Esophagus squamous epithelium (tissue), 5 donors: ENCODE measurements around the gene XPA. TPM values are rescaled to one million over a fixed set of nuclear protein-coding genes. Genes with fewer than 3 reads are reported as not detected.

Experiments used
- DNase-seq: peaks from one replicate; lab custom pipeline; 2025; lab: John Stamatoyannopoulos, UW
- H3K27ac ChIP-seq, 4 donors: fragments of 200-600 bp; sonication (generic); one replicate each; pipeline ENCODE4 v1.5.1; 2016 to 2019; ENCODE audit warnings: mild to moderate bottlenecking in 1 of 4
- H3K27me3 ChIP-seq, 4 donors: fragments of 200-600 bp; sonication (generic); 1 replicate in 3 of 4; 2 replicates in 1 of 4; pipeline versions ENCODE4 v1.5.1 to v1.6.0; 2017 to 2021; ENCODE audit warnings: antibody characterized with exemption in 1 of 4
- H3K36me3 ChIP-seq, 3 donors: fragments of 200-600 bp; sonication (generic); one replicate each; pipeline ENCODE4 v1.5.1; 2016 to 2019
- H3K4me1 ChIP-seq, 3 donors: fragments of 200-600 bp; sonication (generic); one replicate each; pipeline ENCODE4 v1.5.1; 2017 to 2019
- H3K4me3 ChIP-seq, 4 donors: fragments of 200-600 bp; sonication (generic); 1 replicate in 3 of 4; 2 replicates in 1 of 4; pipeline ENCODE4 v1.5.1; 2016 to 2019; ENCODE audit warnings: mild to moderate bottlenecking in 2 of 4, moderate library complexity in 1 of 4
- H3K9me3 ChIP-seq, 3 donors: fragments of 200-600 bp; sonication (generic); one replicate each; pipeline ENCODE4 v1.5.1; 2016 to 2019
- POLR2A ChIP-seq, 4 donors: fragments of 450-650 bp; IDR thresholded peaks; one replicate each; pipeline ENCODE4 v1.6.1; 2017; ENCODE audit warnings: antibody characterized with exemption in 4 of 4, mild to moderate bottlenecking in 4 of 4, moderate library complexity in 3 of 4
- WGBS, 2 donors: methylation state at CpG; one replicate each; pipeline ENCODE4 v1.1.5; 2018; 5-methylcytosine and 5-hydroxymethylcytosine counted together
- intact Hi-C: fragments of 100-400 bp; cut with DNase I; formaldehyde crosslinking; loops from one replicate; pipeline ENCODE4 v1.15.0; 2022
- total RNA-seq, 4 donors: library from RNA; depleted of rRNA; stranded (reverse); fragments of >200 nt; gene quantifications; one replicate each; pipeline ENCODE4 v1.1.0, GENCODE V29; 2016
- TF ChIP-seq, protein P1 (sequence below), 6 experiments: fragments of 450-650 bp in 4 of 6; fragments of 200-600 bp in 2 of 6; sonication (generic) in 2 of 6; IDR thresholded peaks; one replicate each; pipeline ENCODE4 v1.5.1; 2016 to 2019; ENCODE audit warnings: antibody characterized with exemption in 6 of 6, mild to moderate bottlenecking in 4 of 6, moderate library complexity in 4 of 6
- donor health status: DM: yes; HTN: yes; CAD: no.

The XPA gene
- total RNA-seq, 4 donors from 2014 or later: 8.5 to 14.5 (median 10.3) TPM

DNA sequence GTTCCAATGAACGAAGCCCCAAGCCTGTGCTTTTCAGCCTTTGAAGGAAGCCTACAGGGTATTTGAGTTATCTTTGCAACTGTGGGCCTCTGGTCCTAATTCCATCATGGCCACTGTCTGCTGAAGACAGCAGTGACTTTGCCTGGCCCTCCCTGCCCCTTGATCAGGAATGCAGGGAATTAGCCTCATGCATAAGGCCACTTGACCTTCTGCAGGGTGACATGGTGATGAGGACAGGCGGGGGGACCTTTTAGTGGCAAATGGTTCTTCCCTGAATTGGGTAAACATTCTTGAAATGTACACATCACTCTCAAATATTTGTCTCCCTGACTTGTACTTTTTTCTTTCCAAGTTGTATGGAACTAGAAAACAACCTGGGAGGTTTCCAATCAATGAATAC is 25.2 kb upstream of the XPA start:
- intact Hi-C loops: no loop called here
- no peak for DNase-seq
- TF ChIP-seq POLR2A (IDR thresholded peaks at IDR 0.05): no peak
- TF ChIP-seq, protein P1, sequence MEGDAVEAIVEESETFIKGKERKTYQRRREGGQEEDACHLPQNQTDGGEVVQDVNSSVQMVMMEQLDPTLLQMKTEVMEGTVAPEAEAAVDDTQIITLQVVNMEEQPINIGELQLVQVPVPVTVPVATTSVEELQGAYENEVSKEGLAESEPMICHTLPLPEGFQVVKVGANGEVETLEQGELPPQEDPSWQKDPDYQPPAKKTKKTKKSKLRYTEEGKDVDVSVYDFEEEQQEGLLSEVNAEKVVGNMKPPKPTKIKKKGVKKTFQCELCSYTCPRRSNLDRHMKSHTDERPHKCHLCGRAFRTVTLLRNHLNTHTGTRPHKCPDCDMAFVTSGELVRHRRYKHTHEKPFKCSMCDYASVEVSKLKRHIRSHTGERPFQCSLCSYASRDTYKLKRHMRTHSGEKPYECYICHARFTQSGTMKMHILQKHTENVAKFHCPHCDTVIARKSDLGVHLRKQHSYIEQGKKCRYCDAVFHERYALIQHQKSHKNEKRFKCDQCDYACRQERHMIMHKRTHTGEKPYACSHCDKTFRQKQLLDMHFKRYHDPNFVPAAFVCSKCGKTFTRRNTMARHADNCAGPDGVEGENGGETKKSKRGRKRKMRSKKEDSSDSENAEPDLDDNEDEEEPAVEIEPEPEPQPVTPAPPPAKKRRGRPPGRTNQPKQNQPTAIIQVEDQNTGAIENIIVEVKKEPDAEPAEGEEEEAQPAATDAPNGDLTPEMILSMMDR (IDR thresholded peaks at IDR 0.05): no peak
- no peak overlapping the region for H3K4me3 ChIP-seq
- no peaks in the 10 kb centered on the region for H3K9me3 ChIP-seq
- no peaks in the 10 kb centered on the region for H3K36me3 ChIP-seq
- no peak overlapping the region for H3K27ac ChIP-seq
- 44 to 46% methylated on average over 2 of the region's 2 CpGs for WGBS, 2 donors
- H3K27me3 ChIP-seq: peaks cover 0 to 9% (median 0%) of the 10 kb centered on the region in 4 donors
- no peaks in the 10 kb centered on the region for H3K4me1 ChIP-seq

DNA sequence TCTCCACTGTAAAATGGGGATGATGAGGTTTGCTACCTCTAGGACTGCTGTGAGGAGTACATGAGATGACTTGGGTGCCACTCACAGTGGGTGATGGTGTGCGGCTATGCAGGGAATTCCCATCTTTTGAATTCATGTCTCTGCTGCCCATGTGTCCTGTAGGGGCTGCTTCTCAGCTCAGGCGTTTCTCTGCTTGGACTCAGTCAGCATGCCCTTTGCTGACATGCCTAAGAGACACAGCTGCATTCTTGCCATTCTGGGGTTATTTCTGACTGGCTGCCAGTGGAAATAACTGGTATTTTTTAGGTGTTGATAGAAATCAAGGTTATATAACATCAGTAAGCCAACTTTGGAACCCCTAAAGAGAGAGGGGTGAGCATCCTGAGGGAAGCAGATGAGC is 24.3 kb upstream of the XPA start:
- Histone ChIP-seq H3K9me3 (no peaks in the 10 kb centered on the region), H3K27ac (no peak overlapping the region), H3K36me3 (no peaks in the 10 kb centered on the region), H3K4me1 (no peaks in the 10 kb centered on the region), H3K27me3 (peaks cover 0 to 9% (median 0%) of the 10 kb centered on the region in 4 donors), H3K4me3 (no peak overlapping the region)
- no CpG with 5 or more reads among the region's 2 CpGs for WGBS, 2 donors
- TF ChIP-seq, protein P1 (IDR thresholded peaks at IDR 0.05): no peak
- TF ChIP-seq POLR2A (IDR thresholded peaks at IDR 0.05): no peak
- DNase-seq: no peak
- intact Hi-C loops: no loop called here

GRCh38 chr9:97717866-97718265 is 20.7 kb upstream of the XPA start:
- TF ChIP-seq, protein P1 (IDR thresholded peaks at IDR 0.05): no peak
- no peak for TF ChIP-seq POLR2A (IDR thresholded peaks at IDR 0.05)
- no peak for DNase-seq
- Histone ChIP-seq H3K4me3 (no peak overlapping the region), H3K27ac (no peak overlapping the region), H3K4me1 (peaks cover 0 to 13% (median 0%) of the 10 kb centered on the region in 3 donors), H3K36me3 (no peaks in the 10 kb centered on the region), H3K27me3 (peaks cover 0 to 3% (median 0%) of the 10 kb centered on the region in 4 donors), H3K9me3 (no peaks in the 10 kb centered on the region)
- 56 to 63% methylated on average over 3 of the region's 3 CpGs for WGBS, 2 donors
- intact Hi-C loops: no loop called here

- peaks cover 0 to 24% (median 0%) of the 10 kb centered on the region in 3 donors for H3K4me1 ChIP-seq
- no peak overlapping the region for H3K4me3 ChIP-seq
- H3K9me3 ChIP-seq: no peaks in the 10 kb centered on the region
- no peaks in the 10 kb centered on the region for H3K36me3 ChIP-seq
- no peak for DNase-seq
- peaks cover 0 to 21% (median 0%) of the 10 kb centered on the region in 4 donors for H3K27me3 ChIP-seq
- H3K27ac ChIP-seq: peak overlapping the region in 1 of 4 donors; percentile 36
- 18 to 29% methylated on average over 3 of the region's 3 CpGs for WGBS, 2 donors
- no peak for TF ChIP-seq POLR2A (IDR thresholded peaks at IDR 0.05)
- TF ChIP-seq, protein P1 (IDR thresholded peaks at IDR 0.05): no peak
- intact Hi-C loops: loop anchor here (5.0 kb wide), 1 partner anchor 188 kb away; no protein-coding TSS in a partner anchor
Measured at GRCh38 chr9:97714435-97714834, 17.3 kb upstream of the XPA start.

DNA sequence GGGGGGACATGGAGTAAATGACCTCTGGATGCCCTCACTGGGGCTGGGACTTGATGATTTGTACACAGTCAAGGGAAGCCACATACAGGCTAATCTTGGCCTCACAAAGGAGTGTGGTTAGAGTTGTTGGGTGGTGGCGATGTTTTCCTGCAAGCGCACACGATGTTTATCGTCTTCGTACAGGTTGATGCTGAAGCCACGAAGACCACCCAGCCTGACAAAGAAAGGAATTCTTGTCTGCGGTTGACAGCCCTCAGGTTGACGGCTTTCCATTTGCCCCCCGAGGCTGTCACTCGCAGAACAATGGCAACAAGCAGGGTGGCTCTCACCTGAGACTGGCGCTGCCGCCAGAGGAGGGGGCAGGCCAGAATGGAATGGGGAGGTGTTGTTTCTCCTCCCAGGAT is 14.1 kb upstream of the XPA start:
- no peak for DNase-seq
- TF ChIP-seq, protein P1 (IDR thresholded peaks at IDR 0.05): no peak
- TF ChIP-seq POLR2A (IDR thresholded peaks at IDR 0.05): no peak
- H3K4me1 ChIP-seq: peaks cover 0 to 24% (median 0%) of the 10 kb centered on the region in 3 donors
- H3K27me3 ChIP-seq: peaks cover 0 to 27% (median 0%) of the 10 kb centered on the region in 4 donors
- 45 to 46% methylated on average over 3 to 12 of the region's 12 CpGs for WGBS, 2 donors
- no peaks in the 10 kb centered on the region for H3K36me3 ChIP-seq
- H3K9me3 ChIP-seq: no peaks in the 10 kb centered on the region
- H3K4me3 ChIP-seq: no peak overlapping the region
- H3K27ac ChIP-seq: no peak overlapping the region
- intact Hi-C loops: loop anchor here (5.0 kb wide), 1 partner anchor 191 kb away; no protein-coding TSS in a partner anchor
